GM12874 (cell line): ENCODE results near the gene OTUD3.

Experiments used
- CTCF ChIP-seq: IDR thresholded peaks from 2 replicates; pipeline ENCODE4 v1.5.1; 2011; ENCODE audit warnings: low read depth, mild to moderate bottlenecking, control low read depth, low read length, moderate library complexity; ENCODE audit not compliant: insufficient read depth

The OTUD3 gene

GRCh38 chr1:19862944-19863343, 19.3 kb upstream of the OTUD3 start:
- TF ChIP-seq CTCF = no peak

DNA sequence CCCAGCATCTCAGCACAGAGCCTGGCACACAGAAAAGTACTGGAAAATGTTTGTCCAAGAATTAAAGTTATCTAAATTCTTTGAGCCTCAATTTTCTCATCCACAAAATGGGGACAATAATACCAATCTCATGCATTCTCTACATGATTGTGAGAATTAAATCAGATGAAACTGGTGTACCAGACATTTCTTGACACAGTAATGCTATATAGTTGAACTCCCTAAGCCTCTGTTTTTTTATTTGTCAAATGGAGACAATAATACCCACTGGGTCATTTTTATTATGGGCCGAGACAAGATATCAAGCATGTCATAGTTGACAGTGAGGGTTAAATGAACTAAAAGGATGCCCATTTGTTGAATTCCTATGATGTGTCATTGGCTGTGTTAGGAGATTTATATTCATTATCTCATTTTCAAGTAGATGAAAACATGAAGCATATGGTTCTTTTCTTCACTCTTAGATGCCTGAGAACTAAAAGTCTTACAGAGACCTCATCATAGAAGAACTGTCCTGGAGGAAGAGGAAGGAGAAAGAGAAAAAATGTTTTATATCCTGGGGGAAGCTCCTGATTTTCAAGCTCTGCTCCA, 17.5 kb upstream of the OTUD3 start:
- TF ChIP-seq CTCF = no peak

DNA sequence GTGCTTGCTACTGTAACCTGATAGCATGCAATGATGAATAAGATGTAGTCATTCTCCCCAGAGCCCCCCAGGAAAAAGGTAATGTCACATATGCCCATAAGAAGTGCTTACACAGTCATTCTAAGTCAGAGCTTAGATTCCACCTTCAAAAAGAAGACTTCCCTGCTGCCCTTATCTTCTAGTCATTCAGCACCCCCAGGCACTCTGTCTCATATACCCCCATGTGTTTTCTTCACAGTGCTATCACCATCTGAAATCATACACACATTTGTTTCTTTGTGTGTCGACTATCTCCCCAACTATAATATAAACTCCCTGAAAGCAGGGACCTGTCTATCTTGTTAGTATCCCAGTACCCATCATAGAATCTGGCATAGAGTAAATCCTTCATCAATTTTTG, 16.2 kb upstream of the OTUD3 start:
- no peak for TF ChIP-seq CTCF

- TF ChIP-seq CTCF = no peak
Observed at GRCh38 chr1:19866758-19867157, 15.4 kb upstream of the OTUD3 start.

- no peak for TF ChIP-seq CTCF
Observed at GRCh38 chr1:19869929-19870328, 12.3 kb upstream of the OTUD3 start.

DNA sequence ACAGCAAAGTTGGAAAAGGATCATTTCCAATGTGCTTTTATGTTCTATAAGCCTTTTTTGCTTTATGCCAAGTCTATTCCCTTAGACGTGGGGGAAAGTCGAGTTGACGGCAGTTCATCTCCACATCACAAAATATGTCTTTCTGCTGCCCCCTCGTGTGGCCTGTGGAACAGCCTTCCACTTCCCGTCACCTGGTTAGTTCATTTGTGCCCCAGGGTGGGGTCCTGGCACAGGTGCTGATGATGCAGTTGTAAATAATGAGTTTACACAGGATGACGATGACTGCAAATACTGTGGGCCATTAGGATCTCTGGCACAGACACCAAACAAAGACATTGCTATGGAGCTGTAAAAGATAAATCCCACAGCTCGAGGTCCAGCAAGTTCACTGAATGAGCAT, 10.0 kb upstream of the OTUD3 start:
- no peak for TF ChIP-seq CTCF

DNA sequence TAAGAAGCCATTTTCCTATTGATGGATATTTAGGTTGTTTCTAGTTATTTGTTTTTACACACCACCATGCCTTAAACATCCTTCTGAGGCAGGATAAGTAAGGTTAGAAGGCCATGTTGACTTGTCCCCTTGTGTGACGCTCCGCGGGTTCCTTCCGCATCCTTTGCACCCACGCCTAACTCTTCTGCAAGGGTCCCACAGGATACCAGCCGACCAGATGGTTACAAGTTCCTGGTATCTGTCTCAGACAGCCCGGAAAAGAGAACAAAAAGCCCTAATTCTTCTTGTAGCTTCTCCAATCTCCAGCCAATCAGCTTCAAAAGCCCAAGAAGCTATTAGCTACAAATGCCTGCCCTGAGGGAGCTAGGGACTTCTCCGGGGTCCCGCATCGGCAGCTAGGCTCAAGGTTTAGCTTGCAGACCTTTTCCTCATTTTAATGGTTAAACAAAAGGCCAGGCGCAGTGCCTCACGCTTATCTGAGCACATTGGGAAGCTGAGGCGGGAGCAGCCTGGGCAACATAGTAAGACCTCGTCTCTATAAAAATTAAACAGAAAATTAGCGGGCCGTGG, 4.9 kb upstream of the OTUD3 start:
- no peak for TF ChIP-seq CTCF
